GM12801 (cell line): ENCODE results near the gene DDOST.

Experiments
- TF ChIP-seq, protein P1 (sequence below): IDR thresholded peaks from one replicate; pipeline ENCODE4 v1.5.1; 2011; ENCODE audit warnings: control low read depth; ENCODE audit not compliant: insufficient read length; ENCODE audit errors: extremely low read depth

Gene DDOST

GRCh38 chr1:20632386-20632785 lies 28.8 kb downstream of the DDOST start:
- TF ChIP-seq, protein P1, sequence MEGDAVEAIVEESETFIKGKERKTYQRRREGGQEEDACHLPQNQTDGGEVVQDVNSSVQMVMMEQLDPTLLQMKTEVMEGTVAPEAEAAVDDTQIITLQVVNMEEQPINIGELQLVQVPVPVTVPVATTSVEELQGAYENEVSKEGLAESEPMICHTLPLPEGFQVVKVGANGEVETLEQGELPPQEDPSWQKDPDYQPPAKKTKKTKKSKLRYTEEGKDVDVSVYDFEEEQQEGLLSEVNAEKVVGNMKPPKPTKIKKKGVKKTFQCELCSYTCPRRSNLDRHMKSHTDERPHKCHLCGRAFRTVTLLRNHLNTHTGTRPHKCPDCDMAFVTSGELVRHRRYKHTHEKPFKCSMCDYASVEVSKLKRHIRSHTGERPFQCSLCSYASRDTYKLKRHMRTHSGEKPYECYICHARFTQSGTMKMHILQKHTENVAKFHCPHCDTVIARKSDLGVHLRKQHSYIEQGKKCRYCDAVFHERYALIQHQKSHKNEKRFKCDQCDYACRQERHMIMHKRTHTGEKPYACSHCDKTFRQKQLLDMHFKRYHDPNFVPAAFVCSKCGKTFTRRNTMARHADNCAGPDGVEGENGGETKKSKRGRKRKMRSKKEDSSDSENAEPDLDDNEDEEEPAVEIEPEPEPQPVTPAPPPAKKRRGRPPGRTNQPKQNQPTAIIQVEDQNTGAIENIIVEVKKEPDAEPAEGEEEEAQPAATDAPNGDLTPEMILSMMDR, result no peak

- TF ChIP-seq, protein P1, result no peak
These were observed 30.4 kb downstream of the DDOST start for GRCh38 chr1:20630729-20631128.

DNA sequence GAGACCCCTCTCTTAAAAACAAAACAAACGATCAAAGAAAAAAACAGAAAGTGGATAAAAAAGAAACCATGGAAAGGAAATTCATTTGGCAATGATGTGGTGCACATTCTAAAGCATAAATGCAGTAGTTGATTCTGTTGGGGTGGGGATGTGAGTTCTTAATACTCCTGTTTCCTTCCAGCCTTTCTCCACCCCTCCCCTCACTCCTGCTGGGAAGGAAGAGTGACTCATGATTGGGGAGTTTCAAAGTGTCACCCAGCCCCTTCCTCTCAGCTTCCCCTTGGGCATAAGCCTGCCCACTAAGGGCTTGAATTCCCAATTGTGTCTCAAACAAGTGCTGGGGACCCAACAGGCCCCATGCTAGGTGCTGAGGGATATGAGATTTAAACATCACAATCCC lies 34.6 kb downstream of the DDOST start:
- TF ChIP-seq, protein P1, result no peak

DNA sequence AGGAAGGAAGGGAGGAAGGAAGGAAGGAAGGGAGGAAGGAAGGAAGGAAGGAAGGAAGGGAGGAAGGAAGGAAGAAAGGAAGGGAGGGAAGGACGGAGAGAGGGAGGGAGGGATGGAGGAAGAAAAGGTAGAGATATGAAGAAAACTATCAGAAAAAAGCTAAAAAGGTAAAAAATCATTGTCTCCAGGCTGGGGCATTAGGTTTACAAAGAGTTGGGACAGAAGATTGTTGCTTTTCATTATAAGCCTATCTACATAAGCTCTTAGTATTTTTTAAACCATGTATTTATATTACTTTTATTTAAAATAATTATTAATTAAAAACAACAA lies 35.1 kb downstream of the DDOST start:
- TF ChIP-seq, protein P1, result no peak

GRCh38 chr1:20625176-20626097 lies 35.7 kb downstream of the DDOST start:
- TF ChIP-seq, protein P1, result no peak

DNA sequence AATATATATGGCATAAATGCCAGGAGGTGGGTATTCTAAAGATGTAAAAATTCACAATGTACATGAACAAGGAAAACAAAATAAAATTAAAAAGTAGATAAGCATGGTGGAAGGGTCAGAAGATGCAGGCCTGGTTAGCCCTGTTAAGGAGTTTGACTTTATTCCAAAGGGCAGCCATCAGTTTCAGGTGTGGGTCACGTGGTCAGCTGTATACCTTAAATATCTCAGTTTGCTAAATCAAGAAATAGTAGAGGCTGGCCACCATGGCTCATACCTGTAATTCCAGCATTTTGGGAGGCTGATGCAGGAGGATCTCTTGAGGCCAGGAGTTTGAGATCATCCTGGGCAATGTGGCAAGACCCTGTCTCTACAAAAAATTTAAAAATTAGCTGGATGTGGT lies 36.5 kb downstream of the DDOST start:
- TF ChIP-seq, protein P1, result no peak

- TF ChIP-seq, protein P1, result no peak
These were observed 40.2 kb downstream of the DDOST start for GRCh38 chr1:20621012-20621411.
